ENCODE data around the gene HPS3. TPM values are rescaled to one million over a fixed set of nuclear protein-coding genes. Genes with fewer than 3 reads are reported as not detected.
A peak's percentile ranks its signal among the peaks of the same experiment; 100 is the strongest.

Gene HPS3
- 10 to 100 TPM; 18.9 to 22.2 TPM for total RNA-seq

- peak; percentile 93 to 94 for ATAC-seq (replicated peaks in 1 of 2)
- H3K36me3 Mint-ChIP-seq (ENCODE audit: insufficient read depth in 2 of 2): peaks cover 8 to 11% of the 10 kb centered on the region in 2 donors
- peak; percentile 89 to 90 for DNase-seq
- no peaks in the 10 kb centered on the region for H3K9me3 Mint-ChIP-seq
- peaks cover 16% of the 10 kb centered on the region for H3K27me3 Mint-ChIP-seq (ENCODE audit: low read depth)
- peak within 1 kb of the TSS; percentile 86 to 97 for H3K4me3 Mint-ChIP-seq
- H3K4me1 Mint-ChIP-seq (ENCODE audit: low read depth): peaks cover 38% of the 10 kb centered on the region
- peak within 1 kb of the TSS; percentile 94 for H3K27ac Mint-ChIP-seq
These were observed at the start of gene HPS3 for GRCh38 chr3:149129326-149130205. TSS of gene HPS3 (plus strand) at chr3:149129638. CDS start at chr3:149129724, 86 bp downstream.

- peaks cover 2% of the 10 kb centered on the region in 2 donors for H3K36me3 Mint-ChIP-seq (ENCODE audit: insufficient read depth in 2 of 2)
- H3K9me3 Mint-ChIP-seq: no peaks in the 10 kb centered on the region
- no peak overlapping the region for H3K27ac Mint-ChIP-seq
- ATAC-seq (replicated peaks in 1 of 2): no peak
- no peak overlapping the region for H3K4me3 Mint-ChIP-seq
- DNase-seq: no peak
- H3K4me1 Mint-ChIP-seq (ENCODE audit: low read depth): peaks cover 17% of the 10 kb centered on the region
- no peaks in the 10 kb centered on the region for H3K27me3 Mint-ChIP-seq (ENCODE audit: low read depth)
These were observed 49.3 kb upstream of the HPS3 start for GRCh38 chr3:149080011-149080698.

- ATAC-seq (replicated peaks in 1 of 2): peak in 1 of 2 donors; percentile 35
- Mint-ChIP-seq H3K9me3 (no peaks in the 10 kb centered on the region), H3K27me3 (ENCODE audit: low read depth) (no peaks in the 10 kb centered on the region), H3K36me3 (ENCODE audit: insufficient read depth in 2 of 2) (peaks cover 2% of the 10 kb centered on the region in 2 donors), H3K4me3 (no peak overlapping the region), H3K27ac (no peak overlapping the region), H3K4me1 (ENCODE audit: low read depth) (peaks cover 17% of the 10 kb centered on the region)
- no peak for DNase-seq
These were observed 48.7 kb upstream of the HPS3 start for GRCh38 chr3:149080699-149081091.

DNA sequence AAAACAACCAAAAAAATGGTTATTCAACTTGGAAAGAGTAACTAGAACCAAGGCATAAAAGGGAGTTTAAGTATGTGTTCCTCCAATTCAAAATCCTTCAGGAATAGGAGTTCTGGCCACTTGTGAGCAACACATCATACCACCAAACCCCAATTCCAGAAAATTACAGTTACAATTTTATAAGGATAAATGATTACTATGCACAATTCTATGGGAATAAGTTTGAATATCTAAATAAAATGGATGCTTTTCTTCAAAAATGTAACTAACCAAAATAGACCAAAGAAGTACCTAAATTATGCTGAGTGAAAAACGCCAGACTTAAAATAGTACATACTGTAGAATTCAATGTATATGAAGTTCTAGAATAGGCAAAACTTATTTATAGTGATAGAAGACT lies 47.7 kb upstream of the HPS3 start:
- H3K4me1 Mint-ChIP-seq (ENCODE audit: low read depth): peaks cover 21% of the 10 kb centered on the region
- DNase-seq: no peak

DNA sequence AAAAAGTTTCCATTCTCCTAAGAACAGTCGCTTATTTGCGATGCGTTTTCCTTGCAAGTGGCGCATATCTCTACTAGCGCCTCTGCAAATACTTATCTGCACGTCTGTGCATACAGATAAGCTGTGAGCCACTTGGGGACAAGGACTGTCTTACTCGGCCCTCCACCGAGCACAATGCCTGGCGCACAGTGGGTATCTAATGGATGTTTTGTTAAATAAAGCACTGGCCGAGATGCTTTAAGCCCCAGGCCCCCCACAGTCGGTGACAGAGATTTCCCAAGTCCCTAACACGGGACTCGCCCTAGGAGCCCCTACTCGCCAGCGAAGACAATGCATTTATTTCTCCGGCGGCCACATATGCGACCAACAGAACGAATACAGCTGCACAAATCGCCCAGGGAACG lies 43.6 kb upstream of the HPS3 start:
- peaks cover 36% of the 10 kb centered on the region for H3K4me1 Mint-ChIP-seq (ENCODE audit: low read depth)
- peak; percentile 49 to 50 for ATAC-seq (replicated peaks in 1 of 2)
- H3K36me3 Mint-ChIP-seq (ENCODE audit: insufficient read depth in 2 of 2): peaks cover 2% of the 10 kb centered on the region in 2 donors
- no peaks in the 10 kb centered on the region for H3K9me3 Mint-ChIP-seq
- no peaks in the 10 kb centered on the region for H3K27me3 Mint-ChIP-seq (ENCODE audit: low read depth)
- peak overlapping the region; percentile 96 to 98 for H3K4me3 Mint-ChIP-seq
- DNase-seq: peak; percentile 14 to 23
- peak overlapping the region; percentile 37 for H3K27ac Mint-ChIP-seq

More for the DNA sequence above, 47.7 kb upstream of the HPS3 start:
- peak overlapping the region; percentile 42 for H3K27ac Mint-ChIP-seq
- no peaks in the 10 kb centered on the region for H3K27me3 Mint-ChIP-seq (ENCODE audit: low read depth)
- H3K36me3 Mint-ChIP-seq (ENCODE audit: insufficient read depth in 2 of 2): peaks cover 2% of the 10 kb centered on the region in 2 donors
- no peaks in the 10 kb centered on the region for H3K9me3 Mint-ChIP-seq
- H3K4me3 Mint-ChIP-seq: no peak overlapping the region
- ATAC-seq (replicated peaks in 1 of 2): no peak

DNA sequence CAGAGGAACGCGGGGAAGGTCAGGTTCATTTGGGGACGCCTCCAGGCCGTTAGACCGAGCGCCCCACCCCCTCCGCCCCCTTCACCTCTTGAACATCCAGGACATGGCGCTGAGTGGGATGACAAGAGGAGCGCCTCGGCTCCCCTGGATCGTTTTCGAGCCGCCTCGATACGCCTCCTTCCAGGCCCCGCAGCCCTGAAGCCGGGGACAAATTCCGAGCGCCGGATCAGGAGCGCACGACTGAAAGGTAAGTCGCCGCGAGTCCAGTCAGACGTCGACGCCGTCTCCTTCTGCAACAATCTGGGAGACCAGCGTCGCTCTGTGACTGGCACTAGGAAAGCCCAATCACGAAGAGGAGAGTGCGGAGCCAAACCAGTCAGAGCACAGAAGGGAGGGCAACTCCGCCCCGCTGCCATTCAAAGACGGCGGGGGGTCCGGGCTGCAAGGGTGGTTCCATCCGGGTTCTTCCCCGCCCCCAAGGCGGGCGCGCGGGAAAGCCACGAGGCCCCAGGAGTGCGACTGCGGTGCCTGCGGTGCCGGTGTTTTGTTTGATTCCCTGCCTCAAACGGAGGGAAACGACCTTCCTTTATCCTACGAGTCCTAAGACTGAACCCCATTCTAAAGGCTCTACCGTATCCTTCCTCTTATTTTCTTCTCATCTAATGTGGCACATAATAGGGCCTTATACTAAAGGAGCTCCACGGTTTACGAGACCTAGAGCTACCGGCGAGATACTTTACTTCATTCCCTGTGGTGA lies 43.0 kb upstream of the HPS3 start, which contains the start of gene HLTF:
Gene HLTF (minus strand): TSS at position 302 of the 757 bp plus-strand sequence. CDS start 197 bp downstream, at position 105.
- peak; percentile 99 for ATAC-seq (replicated peaks in 1 of 2)
- no peaks in the 10 kb centered on the region for H3K27me3 Mint-ChIP-seq (ENCODE audit: low read depth)

GRCh38 chr3:149087208-149087607 lies 42.2 kb upstream of the HPS3 start:
- DNase-seq (no peak), ATAC-seq (replicated peaks in 1 of 2) (no peak)
- Mint-ChIP-seq H3K27me3 (ENCODE audit: low read depth) (no peaks in the 10 kb centered on the region), H3K9me3 (no peaks in the 10 kb centered on the region), H3K36me3 (ENCODE audit: insufficient read depth in 2 of 2) (peaks cover 2% of the 10 kb centered on the region in 2 donors), H3K4me1 (ENCODE audit: low read depth) (peaks cover 36% of the 10 kb centered on the region), H3K4me3 (peak overlapping the region; percentile 96 to 98), H3K27ac (no peak overlapping the region)

More for the DNA sequence above, 43.0 kb upstream of the HPS3 start, which contains the start of gene HLTF:
- Mint-ChIP-seq H3K27ac (peak within 1 kb of the TSS; percentile 68), H3K36me3 (ENCODE audit: insufficient read depth in 2 of 2) (peaks cover 2% of the 10 kb centered on the region in 2 donors), H3K4me3 (peak within 1 kb of the TSS; percentile 96 to 98), H3K9me3 (no peaks in the 10 kb centered on the region), H3K4me1 (ENCODE audit: low read depth) (peaks cover 36% of the 10 kb centered on the region)
- DNase-seq: peak; percentile 88 to 92

GRCh38 chr3:149089395-149089794 lies 40.0 kb upstream of the HPS3 start:
- H3K27me3 Mint-ChIP-seq (ENCODE audit: low read depth): no peaks in the 10 kb centered on the region
- H3K27ac Mint-ChIP-seq: no peak overlapping the region
- no peaks in the 10 kb centered on the region for H3K9me3 Mint-ChIP-seq
- DNase-seq (no peak), ATAC-seq (replicated peaks in 1 of 2) (no peak)
- peaks cover 27% of the 10 kb centered on the region for H3K4me1 Mint-ChIP-seq (ENCODE audit: low read depth)
- peaks cover 0 to 2% of the 10 kb centered on the region in 2 donors for H3K36me3 Mint-ChIP-seq (ENCODE audit: insufficient read depth in 2 of 2)
- no peak overlapping the region for H3K4me3 Mint-ChIP-seq

DNA sequence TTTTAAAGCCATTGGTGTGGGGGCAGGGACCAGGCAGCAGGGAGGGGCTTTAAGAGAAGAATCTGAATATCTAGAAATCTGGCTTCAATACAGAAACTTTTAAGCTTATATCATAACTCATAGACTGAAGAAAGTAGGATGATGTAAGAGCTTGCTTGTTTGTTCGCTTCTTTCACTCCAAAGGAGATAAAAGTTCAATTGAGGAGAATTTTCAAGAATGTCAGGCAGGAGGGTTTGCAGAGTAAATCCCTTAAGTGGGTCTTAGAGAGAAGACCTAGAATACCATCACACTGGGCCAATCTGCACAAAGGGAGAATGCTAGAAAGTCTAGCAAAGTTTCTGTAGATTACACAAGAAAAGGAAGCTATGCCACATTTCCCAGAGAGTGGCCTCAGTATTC lies 39.0 kb upstream of the HPS3 start:
- ATAC-seq (replicated peaks in 1 of 2) (no peak), DNase-seq (no peak)
- H3K27ac Mint-ChIP-seq: no peak overlapping the region
- no peak overlapping the region for H3K4me3 Mint-ChIP-seq
- H3K4me1 Mint-ChIP-seq (ENCODE audit: low read depth): peaks cover 19% of the 10 kb centered on the region
- H3K27me3 Mint-ChIP-seq (ENCODE audit: low read depth): no peaks in the 10 kb centered on the region
- no peaks in the 10 kb centered on the region for H3K36me3 Mint-ChIP-seq (ENCODE audit: insufficient read depth in 2 of 2)
- H3K9me3 Mint-ChIP-seq: no peaks in the 10 kb centered on the region

- Mint-ChIP-seq H3K4me3 (no peak overlapping the region), H3K36me3 (ENCODE audit: insufficient read depth in 2 of 2) (no peaks in the 10 kb centered on the region), H3K4me1 (ENCODE audit: low read depth) (peaks cover 19% of the 10 kb centered on the region), H3K9me3 (no peaks in the 10 kb centered on the region), H3K27me3 (ENCODE audit: low read depth) (no peaks in the 10 kb centered on the region), H3K27ac (no peak overlapping the region)
- DNase-seq: no peak
- ATAC-seq (replicated peaks in 1 of 2): no peak
These were observed 38.5 kb upstream of the HPS3 start for GRCh38 chr3:149090907-149091306.

DNA sequence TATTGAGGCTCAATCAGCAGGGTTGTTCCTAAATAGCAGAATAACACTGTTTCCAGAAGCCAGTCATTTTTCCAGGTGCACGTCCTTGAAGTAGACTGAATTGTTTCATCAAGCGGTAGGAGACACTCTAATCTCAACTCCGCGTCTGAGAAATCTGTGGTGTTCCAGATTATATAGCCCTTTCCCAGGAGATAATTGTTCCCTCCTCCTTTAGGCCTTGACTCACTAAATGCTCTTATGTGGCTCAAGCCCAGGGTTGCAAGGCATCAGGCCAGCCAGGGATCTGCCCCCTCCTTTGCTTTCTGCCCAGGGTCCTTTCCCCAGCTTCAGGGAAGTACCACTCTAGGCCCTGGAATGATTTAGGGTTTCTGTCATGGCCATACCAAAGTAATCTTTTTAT lies 37.5 kb upstream of the HPS3 start:
- Mint-ChIP-seq H3K27ac (no peak overlapping the region), H3K9me3 (no peaks in the 10 kb centered on the region), H3K36me3 (ENCODE audit: insufficient read depth in 2 of 2) (no peaks in the 10 kb centered on the region), H3K4me3 (no peak overlapping the region), H3K27me3 (ENCODE audit: low read depth) (no peaks in the 10 kb centered on the region), H3K4me1 (ENCODE audit: low read depth) (peaks cover 14% of the 10 kb centered on the region)
- no peak for DNase-seq
- ATAC-seq (replicated peaks in 1 of 2): no peak

DNA sequence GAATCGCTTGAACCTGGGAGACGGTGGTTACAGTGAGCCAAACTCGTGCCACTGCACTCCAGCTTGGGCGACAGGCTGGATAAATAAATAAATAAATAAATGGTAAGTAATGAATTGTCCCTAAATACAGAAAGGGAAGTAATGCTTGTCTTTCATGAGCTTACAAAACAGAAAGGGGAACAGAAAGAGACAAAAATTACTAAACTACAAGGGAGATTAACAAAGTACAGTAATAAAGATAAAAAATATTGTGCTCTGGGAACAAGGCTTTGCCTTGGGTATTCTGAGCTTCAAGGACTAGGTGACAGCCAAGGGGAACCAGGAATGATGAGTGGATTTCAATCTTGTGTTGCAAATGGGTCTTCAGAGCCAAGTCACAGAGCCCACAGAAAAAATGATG lies 34.0 kb upstream of the HPS3 start:
- H3K27ac Mint-ChIP-seq: no peak overlapping the region
- H3K9me3 Mint-ChIP-seq: no peaks in the 10 kb centered on the region
- no peaks in the 10 kb centered on the region for H3K27me3 Mint-ChIP-seq (ENCODE audit: low read depth)
- H3K4me3 Mint-ChIP-seq: no peak overlapping the region
- no peak for DNase-seq
- peaks cover 3% of the 10 kb centered on the region for H3K4me1 Mint-ChIP-seq (ENCODE audit: low read depth)
- no peaks in the 10 kb centered on the region for H3K36me3 Mint-ChIP-seq (ENCODE audit: insufficient read depth in 2 of 2)
- ATAC-seq (replicated peaks in 1 of 2): no peak
